ENCODE measurements around the gene PAN2. TPM values are rescaled to one million over a fixed set of nuclear protein-coding genes. Genes with fewer than 3 reads are reported as not detected.
"Not testable (repeated sequence)": the region's sequence is repeated elsewhere in the genome, so short reads cannot be mapped to it uniquely, and the experiment has no call there.

The PAN2 gene
- total RNA-seq, 2 experiments from 2014 or later = 55.7 to 69.0 TPM

- TF ChIP-seq CTCF (IDR thresholded peaks at IDR 0.05) = no peak
- Mint-ChIP-seq H3K27ac (peak overlapping the region; percentile 98), H3K9me3 (no peaks in the 10 kb centered on the region), H3K36me3 (ENCODE audit: low read depth) (peaks cover 18% of the 10 kb centered on the region), H3K4me3 (peak overlapping the region; percentile 79), H3K4me1 (ENCODE audit: low read depth) (peaks cover 44% of the 10 kb centered on the region), H3K27me3 (no peaks in the 10 kb centered on the region)
- ATAC-seq (no peak), DNase-seq (peak; percentile 46)
- POLR2A ChIA-PET = interaction anchor here (0.6 to 5.6 kb wide), 9 partner anchors 12 to 741 kb away, joined by 3 to 49 read pairs (median 4); partner anchors contain the start of genes CNPY2, NEMP1 and STAT2
- CTCF ChIA-PET = interaction anchor here (0.8 to 2.1 kb wide), 9 partner anchors 9 to 148 kb away, joined by 3 to 12 read pairs (median 4); partner anchors contain the start of genes CNPY2, SMARCC2 and STAT2
- intact Hi-C loops (cut with micrococcal nuclease) = loop anchor here (2.0 kb wide), 1 partner anchor 21 kb away; no protein-coding TSS in a partner anchor
Observed at GRCh38 chr12:56337753-56338251, 4.0 kb upstream of the PAN2 start.

- DNase-seq (no peak), ATAC-seq (no peak)
- POLR2A ChIA-PET = interaction anchor here (0.5 to 5.6 kb wide), 7 partner anchors 13 to 131 kb away, joined by 3 to 42 read pairs (median 3); partner anchors contain the start of genes SPRYD4 and STAT2
- H3K36me3 Mint-ChIP-seq (ENCODE audit: low read depth) = peaks cover 20% of the 10 kb centered on the region
- H3K27me3 Mint-ChIP-seq = no peaks in the 10 kb centered on the region
- H3K9me3 Mint-ChIP-seq = no peaks in the 10 kb centered on the region
- CTCF ChIA-PET = interaction anchor here (0.8 to 3.3 kb wide), 4 partner anchors 10 to 128 kb away, joined by 4 to 13 read pairs (median 6); partner anchors contain the start of gene STAT2
- no peak overlapping the region for H3K4me3 Mint-ChIP-seq
- peaks cover 51% of the 10 kb centered on the region for H3K4me1 Mint-ChIP-seq (ENCODE audit: low read depth)
- H3K27ac Mint-ChIP-seq = peak overlapping the region; percentile 66
- no peak for TF ChIP-seq CTCF (IDR thresholded peaks at IDR 0.05)
- intact Hi-C loops (cut with micrococcal nuclease) = no loop called here
Observed at GRCh38 chr12:56336361-56337167, 2.8 kb upstream of the PAN2 start.

- Mint-ChIP-seq H3K36me3 (ENCODE audit: low read depth) (peaks cover 23% of the 10 kb centered on the region), H3K4me1 (ENCODE audit: low read depth) (peaks cover 55% of the 10 kb centered on the region), H3K27ac (peak overlapping the region; percentile 18)
- H3K27me3 Mint-ChIP-seq; ATAC-seq; intact Hi-C loops (cut with micrococcal nuclease); H3K9me3 Mint-ChIP-seq; H3K4me3 Mint-ChIP-seq; DNase-seq: not testable (repeated sequence)
- CTCF ChIA-PET = interaction anchor here (1.5 to 3.3 kb wide), 2 partner anchors 24 to 128 kb away, joined by 4 to 13 read pairs; partner anchors contain the start of gene STAT2
- POLR2A ChIA-PET = interaction anchor here (1.0 to 3.8 kb wide), 6 partner anchors 15 to 37 kb away, joined by 3 to 28 read pairs (median 4); partner anchors contain the start of genes CNPY2 and STAT2
Observed at GRCh38 chr12:56335527-56335926, 1.7 kb upstream of the PAN2 start.

GRCh38 chr12:56334490-56334793 is 642 bp upstream of the PAN2 start:
- ChIA-PET CTCF (interaction anchor here (2.9 to 3.3 kb wide), 2 partner anchors 25 to 130 kb away, joined by 10 to 13 read pairs; partner anchors contain the start of gene STAT2), POLR2A (interaction anchor here (0.8 to 3.8 kb wide), 6 partner anchors 10 to 196 kb away, joined by 3 to 28 read pairs (median 4); partner anchors contain the start of genes CNPY2, CS, STAT2 and TIMELESS)
- no peak for ATAC-seq
- intact Hi-C loops (cut with micrococcal nuclease) = loop anchor here (1.0 kb wide), 1 partner anchor 134 kb away; the partner anchor contains the start of gene SPRYD4
- no peak for TF ChIP-seq CTCF (IDR thresholded peaks at IDR 0.05)
- H3K36me3 Mint-ChIP-seq (ENCODE audit: low read depth) = peaks cover 15% of the 10 kb centered on the region
- peaks cover 45% of the 10 kb centered on the region for H3K4me1 Mint-ChIP-seq (ENCODE audit: low read depth)
- H3K27ac Mint-ChIP-seq = peak overlapping the region; percentile 99
- no peak for DNase-seq
- H3K4me3 Mint-ChIP-seq = peak overlapping the region; percentile 86
- H3K9me3 Mint-ChIP-seq = no peaks in the 10 kb centered on the region
- no peaks in the 10 kb centered on the region for H3K27me3 Mint-ChIP-seq

GRCh38 chr12:56333197-56333678 is 562 bp downstream of the PAN2 start:
- no peak for TF ChIP-seq CTCF (IDR thresholded peaks at IDR 0.05)
- Mint-ChIP-seq H3K9me3 (no peaks in the 10 kb centered on the region), H3K27me3 (no peaks in the 10 kb centered on the region), H3K4me3 (peak overlapping the region; percentile 86), H3K36me3 (ENCODE audit: low read depth) (peaks cover 9% of the 10 kb centered on the region), H3K27ac (peak overlapping the region; percentile 99), H3K4me1 (ENCODE audit: low read depth) (peaks cover 35% of the 10 kb centered on the region)
- ChIA-PET CTCF (interaction anchor here (0.9 to 3.3 kb wide), 8 partner anchors 9 to 215 kb away, joined by 3 to 13 read pairs (median 4); partner anchors contain the start of genes STAT2, TIMELESS and ZC3H10), POLR2A (interaction anchor here (0.8 to 3.8 kb wide), 9 partner anchors 8 to 116 kb away, joined by 3 to 28 read pairs (median 4); partner anchors contain the start of genes CNPY2, RNF41, STAT2 and TIMELESS)
- DNase-seq (no peak), ATAC-seq (peak; percentile 9)
- intact Hi-C loops (cut with micrococcal nuclease) = no loop called here
